ENCODE data around the gene RIN3.

- TF ChIP-seq BHLHE40 (IDR thresholded peaks at IDR 0.05; ENCODE audit: borderline replicate concordance) = no peak
- TF ChIP-seq NFRKB (IDR thresholded peaks at IDR 0.05) = no peak
- TF ChIP-seq FOXM1 (IDR thresholded peaks at IDR 0.05; ENCODE audit: borderline replicate concordance) = no peak
- TF ChIP-seq, protein P1, sequence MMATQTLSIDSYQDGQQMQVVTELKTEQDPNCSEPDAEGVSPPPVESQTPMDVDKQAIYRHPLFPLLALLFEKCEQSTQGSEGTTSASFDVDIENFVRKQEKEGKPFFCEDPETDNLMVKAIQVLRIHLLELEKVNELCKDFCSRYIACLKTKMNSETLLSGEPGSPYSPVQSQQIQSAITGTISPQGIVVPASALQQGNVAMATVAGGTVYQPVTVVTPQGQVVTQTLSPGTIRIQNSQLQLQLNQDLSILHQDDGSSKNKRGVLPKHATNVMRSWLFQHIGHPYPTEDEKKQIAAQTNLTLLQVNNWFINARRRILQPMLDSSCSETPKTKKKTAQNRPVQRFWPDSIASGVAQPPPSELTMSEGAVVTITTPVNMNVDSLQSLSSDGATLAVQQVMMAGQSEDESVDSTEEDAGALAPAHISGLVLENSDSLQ (IDR thresholded peaks at IDR 0.05) = no peak
- no peak for TF ChIP-seq ZNF384 (IDR thresholded peaks at IDR 0.05)
- TF ChIP-seq SP1 (IDR thresholded peaks at IDR 0.05) = no peak
- TF ChIP-seq LEF1 (IDR thresholded peaks at IDR 0.05; ENCODE audit: borderline replicate concordance) = no peak
- TF ChIP-seq CTBP1 (IDR thresholded peaks at IDR 0.05; ENCODE audit: borderline replicate concordance) = no peak
- TF ChIP-seq ELF4 (IDR thresholded peaks at IDR 0.05) = no peak
Observed at GRCh38 chr14:92663049-92663448, 149.5 kb downstream of the RIN3 start.
